NCI-H748 treated with DMSO at 0.1 percent for 48 hours (cell line): ENCODE data around the gene PRDM16.

Source experiments
- DNase-seq: peaks from one replicate; lab custom pipeline; 2025; lab: John Stamatoyannopoulos, UW

Gene PRDM16

DNA sequence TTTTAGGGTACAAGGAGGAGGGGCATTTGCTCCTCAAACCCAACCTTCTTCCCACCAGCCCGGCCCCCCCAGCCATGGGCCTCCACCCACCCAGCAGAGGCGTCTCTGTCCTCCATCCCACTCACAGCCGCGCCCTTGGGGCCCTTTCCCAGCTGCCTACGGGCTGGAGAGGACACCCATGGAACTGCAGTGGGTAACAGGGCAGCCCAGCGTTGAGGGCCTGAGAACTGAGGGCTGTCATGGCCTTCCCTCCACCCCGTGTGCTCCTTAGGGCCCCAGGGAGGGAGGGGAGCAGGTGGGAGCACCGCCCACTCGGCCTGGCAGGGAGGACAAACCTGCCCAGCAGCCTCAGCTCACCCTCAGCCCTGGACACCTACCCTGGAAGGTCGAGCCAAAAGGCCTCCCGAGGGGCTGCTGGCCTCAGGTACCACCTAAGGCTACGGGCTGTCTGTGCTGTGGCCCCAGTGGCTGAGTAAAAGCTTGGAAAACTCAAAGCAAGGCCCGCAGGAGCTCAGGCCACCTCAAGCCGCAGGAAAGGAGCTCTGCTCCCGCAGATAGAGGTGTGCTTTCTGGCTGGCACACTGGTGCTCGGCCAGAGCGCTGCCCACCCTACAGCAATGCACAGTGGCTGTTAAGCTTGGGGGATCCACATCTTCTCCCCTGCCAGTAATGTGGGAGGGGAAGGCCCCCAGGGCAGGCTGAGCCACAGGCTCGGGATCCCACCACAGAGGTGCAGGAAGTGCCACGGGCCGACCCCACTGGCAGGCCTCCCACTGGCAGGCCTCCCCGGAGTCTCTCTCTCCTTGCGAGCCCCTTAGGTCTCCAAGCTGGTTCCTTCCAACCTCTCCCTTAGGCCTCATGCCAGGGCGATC is 383.2 kb downstream of the PRDM16 start:
- no peak for DNase-seq

GRCh38 chr1:3452866-3453175 is 383.8 kb downstream of the PRDM16 start:
- DNase-seq, result no peak

DNA sequence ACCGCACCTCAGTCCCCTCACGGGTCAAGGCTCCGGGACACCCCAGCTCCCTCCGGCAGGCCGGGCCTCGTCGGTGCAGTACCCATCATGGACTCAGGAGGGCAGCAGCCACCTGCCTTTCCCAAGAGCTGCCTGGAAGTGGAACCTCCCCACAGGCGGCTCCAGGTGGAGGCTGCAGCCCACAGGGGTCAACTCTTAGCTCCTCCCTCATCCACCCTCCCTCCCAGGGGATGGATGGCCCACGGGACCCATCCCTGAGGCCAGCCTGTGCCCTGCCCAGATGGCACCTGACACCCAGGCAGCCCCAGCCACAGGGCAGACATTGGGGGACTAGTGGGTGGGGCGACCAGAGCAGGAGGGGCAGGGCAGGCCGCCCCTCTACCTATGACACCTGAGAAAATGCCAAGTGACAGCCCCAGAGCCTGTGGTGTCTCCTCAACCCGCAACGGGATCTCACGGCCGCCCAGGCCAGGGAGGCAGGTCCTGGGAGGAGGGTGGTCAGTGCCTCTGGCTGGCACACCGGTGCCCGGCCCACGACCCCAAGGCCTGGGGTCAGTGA is 384.3 kb downstream of the PRDM16 start:
- DNase-seq, result peak; percentile 4

GRCh38 chr1:3453891-3454810 is 385.1 kb downstream of the PRDM16 start, which contains the start of gene ARHGEF16:
ARHGEF16 (plus strand) TSS chr1:3454665; CDS start chr1:3463085, 8,420 bp downstream.
- DNase-seq, result peak; percentile 70

DNA sequence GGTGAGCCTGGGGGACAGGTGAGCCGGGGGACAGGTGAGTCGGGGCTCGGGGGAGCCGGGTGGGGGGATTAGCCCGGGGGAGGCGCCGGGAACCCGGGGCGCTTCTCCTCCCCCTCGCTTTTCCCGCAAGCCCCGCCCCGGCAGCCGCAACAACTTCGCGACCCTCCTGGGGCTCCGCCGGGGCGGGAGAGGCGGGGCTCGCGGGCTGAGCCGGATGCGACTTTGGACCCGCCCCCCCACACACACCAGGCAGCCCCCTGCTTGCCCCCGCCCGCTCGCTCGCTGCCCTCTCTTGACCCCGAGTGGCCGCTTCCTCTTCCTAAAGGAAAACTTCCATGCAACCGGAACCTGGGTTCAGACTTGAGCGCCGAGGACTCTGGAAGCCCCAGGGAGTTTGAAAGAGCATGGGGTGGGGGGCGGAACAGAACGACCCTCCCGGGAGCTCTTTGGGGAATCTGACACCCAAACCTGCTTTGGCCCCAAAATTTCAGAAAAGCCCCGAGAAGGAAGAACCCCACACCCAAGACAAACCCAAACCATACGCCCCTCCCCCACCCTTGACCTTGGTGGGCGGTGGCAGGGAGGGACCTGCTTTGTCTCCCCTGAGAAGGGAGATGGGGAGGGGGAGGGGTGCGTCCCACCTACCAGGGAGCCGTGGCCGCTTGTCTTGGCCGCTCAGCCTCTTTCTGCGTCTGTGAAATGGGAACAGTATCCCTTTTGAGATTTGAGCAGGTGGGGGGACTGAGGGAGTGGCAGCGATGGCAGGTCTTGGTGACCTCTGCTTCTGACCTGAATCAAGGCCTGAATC is 386.0 kb downstream of the PRDM16 start:
- DNase-seq, result no peak

GRCh38 chr1:3455670-3456448 is 386.9 kb downstream of the PRDM16 start:
- DNase-seq, result no peak

- no peak for DNase-seq
These were observed 387.5 kb downstream of the PRDM16 start for GRCh38 chr1:3456449-3456963.

GRCh38 chr1:3456964-3457909 is 388.2 kb downstream of the PRDM16 start:
- no peak for DNase-seq

- DNase-seq, result no peak
These were observed 389.2 kb downstream of the PRDM16 start for GRCh38 chr1:3457910-3458883.

DNA sequence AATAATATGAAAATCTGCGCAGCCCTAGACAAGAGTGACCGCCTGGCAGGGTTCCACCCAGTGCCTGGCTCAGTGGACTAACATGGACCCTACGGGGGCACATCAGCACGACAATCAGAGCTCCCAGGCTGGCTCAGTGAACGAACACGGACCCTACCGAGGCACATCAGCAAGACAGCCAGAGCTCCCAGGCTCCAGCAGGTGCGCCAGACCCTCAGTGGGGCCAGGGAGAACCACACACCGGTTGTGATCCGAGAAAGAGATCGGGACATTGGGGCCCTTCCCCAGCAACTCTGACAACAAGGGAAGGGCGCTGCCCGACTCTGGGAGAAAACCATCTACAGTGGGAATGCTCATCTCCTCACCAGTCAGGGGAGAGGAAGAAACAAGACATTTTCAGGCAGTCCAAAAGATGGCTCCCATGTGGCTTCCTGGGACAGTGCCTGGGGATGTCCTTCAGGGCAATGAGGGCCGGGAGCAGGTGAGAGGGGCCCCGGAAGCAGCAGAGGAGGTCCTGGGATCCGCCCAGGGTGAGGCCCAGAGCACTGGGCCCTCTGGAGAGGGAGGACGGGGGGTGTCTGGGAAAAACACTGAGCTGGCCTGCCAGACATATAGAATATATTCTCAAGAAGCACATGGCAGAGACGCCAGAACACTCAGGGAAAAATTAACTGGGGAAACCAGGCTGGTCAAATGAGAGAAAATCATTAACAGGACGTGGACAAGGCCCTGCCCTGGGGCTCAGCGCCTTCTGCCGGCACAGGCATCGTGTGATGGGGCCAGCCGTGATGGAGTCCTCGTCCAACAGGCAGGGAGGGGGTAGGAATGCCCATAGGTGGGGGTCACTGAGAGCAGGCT is 390.3 kb downstream of the PRDM16 start:
- DNase-seq, result no peak

- no peak for DNase-seq
These were observed 391.1 kb downstream of the PRDM16 start for GRCh38 chr1:3459940-3460671.

DNA sequence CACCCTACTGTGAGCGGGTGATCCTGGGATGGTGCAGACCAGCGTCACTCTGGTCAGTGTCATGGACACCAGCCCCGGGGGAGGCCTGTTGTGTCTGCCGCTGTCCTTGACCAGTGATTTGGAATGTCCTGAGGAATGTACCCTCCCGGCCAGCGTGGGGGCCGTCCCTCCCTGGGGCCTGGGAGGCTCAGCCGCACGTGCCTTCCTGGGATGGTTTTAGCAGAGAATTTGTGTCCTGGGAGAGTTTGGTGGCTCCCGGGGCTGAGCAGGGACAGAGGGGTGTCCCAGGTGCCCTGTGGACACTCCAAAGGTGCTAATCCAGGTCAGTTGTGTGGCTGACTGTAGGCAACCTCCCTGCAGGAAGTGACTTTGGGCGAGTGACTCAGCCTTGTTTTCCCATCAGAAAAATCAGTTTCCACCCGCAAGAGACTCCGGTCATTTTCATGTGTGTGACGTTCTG is 391.7 kb downstream of the PRDM16 start:
- no peak for DNase-seq

DNA sequence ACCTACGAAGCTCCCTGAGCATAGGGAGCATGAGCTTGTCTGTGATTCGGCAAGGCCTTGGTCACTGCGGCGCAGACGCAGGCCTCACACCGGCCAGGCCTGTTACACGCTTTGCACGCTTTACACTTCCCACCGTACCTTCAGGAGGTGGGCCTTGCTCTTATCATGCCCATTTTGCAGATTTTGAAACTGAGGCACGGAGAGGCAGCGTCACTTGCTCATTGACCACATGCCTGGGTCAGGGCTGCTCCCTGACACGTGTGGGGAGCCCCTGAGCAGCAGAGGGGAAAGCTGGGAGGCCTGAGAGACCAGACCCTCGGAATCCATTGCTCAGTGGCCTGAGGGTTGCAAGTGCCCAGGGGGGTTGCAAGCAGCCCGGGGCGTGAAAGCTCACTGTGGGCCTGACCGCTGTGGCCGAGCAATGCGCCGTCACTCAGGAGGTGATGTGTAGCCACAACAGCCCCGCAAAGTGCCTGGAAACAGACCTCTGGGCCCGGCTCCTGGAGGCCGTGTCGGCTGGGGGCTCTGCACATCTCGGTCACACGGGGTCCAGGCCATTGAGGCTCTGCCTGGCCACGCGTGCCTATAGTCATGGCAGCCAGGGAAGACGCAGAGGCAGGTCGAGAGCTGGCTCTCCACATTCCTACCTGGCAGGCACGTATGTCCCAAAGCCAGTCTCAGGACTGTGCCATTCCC is 392.4 kb downstream of the PRDM16 start:
- no peak for DNase-seq

DNA sequence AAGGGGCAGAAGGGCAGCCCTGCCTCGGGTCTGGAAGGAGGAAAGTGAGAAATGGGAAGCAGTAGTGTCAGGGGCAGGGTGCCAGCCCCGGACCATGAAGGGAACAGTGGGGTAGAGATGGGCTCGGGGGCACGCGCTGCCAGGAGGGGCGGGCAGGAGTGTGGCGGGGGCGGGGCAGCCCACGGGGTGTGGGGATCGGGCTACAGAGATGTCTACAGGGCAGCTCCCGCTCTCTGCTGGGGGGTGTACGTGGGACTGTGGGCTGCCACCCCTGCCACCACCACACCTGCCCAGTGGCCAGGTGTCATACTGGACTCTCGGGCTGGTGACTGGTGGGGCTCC is 392.9 kb downstream of the PRDM16 start:
- DNase-seq, result no peak

GRCh38 chr1:3462356-3463012 is 393.5 kb downstream of the PRDM16 start:
- no peak for DNase-seq

GRCh38 chr1:3463013-3463385 is 394.0 kb downstream of the PRDM16 start:
- DNase-seq, result no peak
